HFFc6 (cell line): Measurements from ENCODE around the gene IYD. TPM values are rescaled to one million over a fixed set of nuclear protein-coding genes. Genes with fewer than 3 reads are reported as not detected.

ENCODE experiments used
- DNase-seq: peaks from one replicate; pipeline ENCODE4 v3.0.0-alpha.2; 2018
- H3K27ac Mint-ChIP-seq: 2 replicates; pipeline ENCODE4 v1.8.0; 2020; ENCODE audit warnings: mild to moderate bottlenecking, mixed read lengths
- H3K27me3 Mint-ChIP-seq: 2 replicates; pipeline ENCODE4 v1.8.0; 2021; ENCODE audit warnings: mild to moderate bottlenecking, moderate library complexity, mixed read lengths; ENCODE audit not compliant: insufficient read depth
- H3K36me3 Mint-ChIP-seq: 2 replicates; pipeline ENCODE4 v1.8.0; 2021; ENCODE audit warnings: low read depth, mixed read lengths
- H3K4me1 Mint-ChIP-seq: 2 replicates; pipeline ENCODE4 v1.8.0; 2020; ENCODE audit warnings: low read depth, mixed read lengths
- H3K4me3 Mint-ChIP-seq: 2 replicates; pipeline ENCODE4 v1.8.0; 2020; ENCODE audit warnings: mild to moderate bottlenecking, moderate library complexity, mixed read lengths
- H3K9me3 Mint-ChIP-seq: 2 replicates; pipeline ENCODE4 v1.8.0; 2020; ENCODE audit warnings: mild to moderate bottlenecking, mixed read lengths
- CTCF ChIP-seq: fragments of 200-600 bp; sonication (generic); IDR thresholded peaks from 2 replicates; pipeline ENCODE4 v1.5.0; 2021; ENCODE audit warnings: antibody characterized with exemption, mild to moderate bottlenecking
- total RNA-seq, 6 experiments: library from RNA; stranded (reverse); fragmentation: NEBNext Ultra II Directional; extraction: Animal tissue kit (Norgen Biotek cat#: 25700); gene quantifications; 2 replicates in 1 of 6; 3 replicates in 5 of 6; pipeline ENCODE4 v1.2.3, GENCODE V29; 2021

IYD gene
- total RNA-seq, 6 experiments from 2014 or later: not detected

- no peaks in the 10 kb centered on the region for H3K36me3 Mint-ChIP-seq
- H3K9me3 Mint-ChIP-seq: no peaks in the 10 kb centered on the region
- DNase-seq: no peak
- peaks cover 14% of the 10 kb centered on the region; the same call in 1 of the 2 replicates for H3K4me1 Mint-ChIP-seq
- peaks cover 11% of the 10 kb centered on the region for H3K27me3 Mint-ChIP-seq
- no peak for TF ChIP-seq CTCF
- H3K4me3 Mint-ChIP-seq: no peak overlapping the region
- no peak overlapping the region for H3K27ac Mint-ChIP-seq
These were observed 43.6 kb upstream of the IYD start for GRCh38 chr6:150325066-150325772.

GRCh38 chr6:150327117-150327774, 41.6 kb upstream of the IYD start:
- no peak for DNase-seq
- no peak overlapping the region for H3K4me3 Mint-ChIP-seq
- peaks cover 14% of the 10 kb centered on the region; the same call in 1 of the 2 replicates for H3K4me1 Mint-ChIP-seq
- no peaks in the 10 kb centered on the region for H3K9me3 Mint-ChIP-seq
- no peaks in the 10 kb centered on the region for H3K36me3 Mint-ChIP-seq
- no peak overlapping the region for H3K27ac Mint-ChIP-seq
- TF ChIP-seq CTCF: no peak
- peaks cover 10% of the 10 kb centered on the region for H3K27me3 Mint-ChIP-seq

GRCh38 chr6:150328744-150329405, 39.9 kb upstream of the IYD start:
- Mint-ChIP-seq H3K27me3 (peaks cover 7% of the 10 kb centered on the region), H3K9me3 (no peaks in the 10 kb centered on the region), H3K27ac (no peak overlapping the region), H3K4me1 (peaks cover 14% of the 10 kb centered on the region; the same call in 1 of the 2 replicates), H3K36me3 (no peaks in the 10 kb centered on the region), H3K4me3 (no peak overlapping the region)
- DNase-seq: no peak
- no peak for TF ChIP-seq CTCF

- peaks cover 10% of the 10 kb centered on the region; the same call in 1 of the 2 replicates for H3K4me1 Mint-ChIP-seq
- H3K9me3 Mint-ChIP-seq: no peaks in the 10 kb centered on the region
- no peak overlapping the region for H3K4me3 Mint-ChIP-seq
- DNase-seq: no peak
- H3K36me3 Mint-ChIP-seq: no peaks in the 10 kb centered on the region
- peaks cover 7% of the 10 kb centered on the region for H3K27me3 Mint-ChIP-seq
- TF ChIP-seq CTCF: no peak
- no peak overlapping the region for H3K27ac Mint-ChIP-seq
These were observed 37.5 kb upstream of the IYD start for GRCh38 chr6:150331344-150331743.

GRCh38 chr6:150332939-150333584, 35.8 kb upstream of the IYD start:
- Mint-ChIP-seq H3K36me3 (no peaks in the 10 kb centered on the region), H3K9me3 (no peaks in the 10 kb centered on the region), H3K4me1 (peaks cover 6% of the 10 kb centered on the region; the same call in 1 of the 2 replicates), H3K27me3 (peaks cover 13% of the 10 kb centered on the region), H3K27ac (no peak overlapping the region), H3K4me3 (no peak overlapping the region)
- no peak for DNase-seq
- TF ChIP-seq CTCF: no peak
